Heart left ventricle (tissue), 13 donors: ENCODE data around the gene SMIM44.

Source experiments
- CTCF ChIP-seq, 12 donors: fragments of 200-600 bp; sonication (generic) in 4 of 12; IDR thresholded peaks; one replicate each; pipeline versions ENCODE4 v1.5.0 to v1.8.0; 2018 to 2022; ENCODE audit warnings: antibody characterized with exemption in 12 of 12, mild to moderate bottlenecking in 5 of 12
- POLR2A ChIP-seq, 2 donors: fragments of 450-650 bp; IDR thresholded peaks; one replicate each; pipeline ENCODE4 v1.6.1; 2017; ENCODE audit warnings: antibody characterized with exemption in 2 of 2, mild to moderate bottlenecking in 2 of 2, moderate library complexity in 2 of 2
- donor health status: ischemic (EF 13 %, LVEDD 7.1; RV severe dilation, severe dysfunction).
- donor health status: DM: no; HTN: yes; CAD: no.
- donor health status: DM: no; HTN: no; CAD: no.
- donor health status: ischemic (EF 25% LVEDD 6.9; RV normal size, moderate dysfunction).
- donor health status: ischemic (EF 25% LVEDD 5.7; RV mildly dilated, moderate dysfunction).
- donor health status: ischemic (EF 35%, LVEDD 5.7; RV mildly dilated, moderate dysfunction).
- donor health status: nonischemic (EF 11% LVEDD 7.7; RV severe dilation, severe dysfunction).
- donor health status: DM: yes; HTN: yes; CAD: no.
- donor health status: PGD.
- donor health status: ischemic (EF 29% LVEDD 5.4; RV normal size, mild dysfunction).
- donor health status: nonischemic (EF 23%, LVEDD 6.1; RV moderate dilation, normal function).

DNA sequence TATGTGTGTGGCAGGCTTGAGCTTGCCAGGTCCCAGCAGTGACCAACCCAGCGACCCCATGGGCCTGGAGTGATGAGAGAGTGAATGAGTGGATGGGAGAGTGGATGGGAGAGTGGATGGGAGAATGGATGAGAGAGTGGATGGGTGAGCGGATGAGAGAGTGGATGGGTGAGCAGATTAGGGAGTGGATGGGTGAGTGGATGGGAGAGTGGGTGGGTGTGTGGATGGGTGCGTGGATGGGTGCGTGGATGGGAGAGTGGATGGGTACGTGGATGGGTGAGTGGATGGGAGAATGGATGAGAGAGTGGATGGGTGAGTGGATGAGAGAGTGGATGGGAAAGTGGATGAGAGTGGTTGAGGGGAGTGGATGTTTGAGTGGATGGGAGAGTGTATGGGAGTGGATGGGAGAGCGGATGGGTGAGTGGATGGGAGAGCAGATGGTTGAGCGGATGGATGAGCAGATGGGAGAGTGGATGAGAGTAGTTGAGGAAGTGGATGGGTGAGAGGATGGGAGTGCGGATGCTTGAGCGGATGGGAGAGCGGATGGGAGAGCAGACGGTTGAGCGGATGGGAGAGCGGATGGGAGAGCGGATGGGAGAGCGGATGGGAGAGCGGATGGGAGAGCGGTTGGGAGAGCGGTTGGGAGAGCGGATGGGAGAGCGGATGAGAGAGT, 45.4 kb upstream of the SMIM44 start:
- TF ChIP-seq CTCF (IDR thresholded peaks at IDR 0.05) (no peak), POLR2A (IDR thresholded peaks at IDR 0.05) (no peak)
